GM13977 (cell line): Measurements from ENCODE around the gene FHIT.

Experiments used
- DNase-seq: peaks from one replicate; pipeline ENCODE4 v3.0.0; 2012; ENCODE audit warnings: low spot score
- CTCF ChIP-seq: IDR thresholded peaks from 2 replicates; pipeline ENCODE4 v1.5.1; 2012; ENCODE audit warnings: mild to moderate bottlenecking, control low read depth; ENCODE audit not compliant: insufficient read depth; ENCODE audit errors: extremely low read depth, missing control alignments
- in situ Hi-C: fragments of 300-500 bp; cut with MboI; formaldehyde crosslinking; loops from one replicate; pipeline ENCODE4 v1.12.0; 2022; ENCODE audit warnings: low sequenced_read_pairs, low pct_unique_long_range_greater_than_20kb, mixed read lengths, inconsistent platforms; ENCODE audit not compliant: unreplicated experiment

Gene FHIT

GRCh38 chr3:60225848-60226247, 1025.4 kb downstream of the FHIT start:
- in situ Hi-C loops, result no loop called here
- no peak for DNase-seq
- TF ChIP-seq CTCF, result no peak

GRCh38 chr3:60220768-60221167, 1030.5 kb downstream of the FHIT start:
- in situ Hi-C loops, result no loop called here
- no peak for DNase-seq
- TF ChIP-seq CTCF, result no peak

- no peak for TF ChIP-seq CTCF
- DNase-seq, result no peak
- in situ Hi-C loops, result no loop called here
Measured at GRCh38 chr3:60219501-60219900, 1031.8 kb downstream of the FHIT start.

- no peak for TF ChIP-seq CTCF
- in situ Hi-C loops, result no loop called here
- DNase-seq, result no peak
Measured at GRCh38 chr3:60217156-60217911, 1033.9 kb downstream of the FHIT start.

- in situ Hi-C loops, result no loop called here
- TF ChIP-seq CTCF, result no peak
- DNase-seq, result no peak
Measured at GRCh38 chr3:60216462-60217075, 1034.7 kb downstream of the FHIT start.

GRCh38 chr3:60215946-60216345, 1035.3 kb downstream of the FHIT start:
- no peak for TF ChIP-seq CTCF
- no peak for DNase-seq
- in situ Hi-C loops, result no loop called here
